CD4-positive, CD25-positive, alpha-beta regulatory T cell (primary cell): ENCODE data around the gene MAP7D1. TPM values are rescaled to one million over a fixed set of nuclear protein-coding genes. Genes with fewer than 3 reads are reported as not detected.
"Not testable (repeated sequence)": the region's sequence is repeated elsewhere in the genome, so short reads cannot be mapped to it uniquely, and the experiment has no call there.

Source experiments
- ATAC-seq, 2 donors: fragments of 150-1000 bp; cut with Tn5 transposase; one replicate each; pipeline ENCODE4 v1.10.0; 2021; ENCODE audit warnings: low read depth in 2 of 2, moderate number of reproducible peaks in 2 of 2, moderate library complexity in 1 of 2
- DNase-seq, 3 donors: peaks; one replicate each; pipeline versions ENCODE4 v3.0.0 to v3.0.0-alpha.2; 2012 to 2022; ENCODE audit warnings: mixed read lengths in 1 of 3
- H3K27ac ChIP-seq: one replicate; pipeline ENCODE4 v1.7.0; 2013; ENCODE audit warnings: mild to moderate bottlenecking, low read length; ENCODE audit not compliant: insufficient read depth, poor library complexity, severe bottlenecking
- H3K27me3 ChIP-seq: one replicate; pipeline ENCODE4 v1.7.0; 2013; ENCODE audit warnings: low read length; ENCODE audit not compliant: control insufficient read depth, insufficient read depth
- H3K36me3 ChIP-seq: one replicate; pipeline ENCODE4 v1.7.0; 2013; ENCODE audit warnings: mild to moderate bottlenecking, low read length, moderate library complexity; ENCODE audit not compliant: control insufficient read depth, insufficient read depth
- H3K4me1 ChIP-seq: 2 replicates; pipeline ENCODE4 v1.7.0; 2013; ENCODE audit warnings: mild to moderate bottlenecking, low read length; ENCODE audit not compliant: insufficient read depth, control insufficient read depth, poor library complexity, severe bottlenecking
- H3K4me3 ChIP-seq: one replicate; pipeline ENCODE4 v1.7.0; 2013; ENCODE audit warnings: low read depth, mild to moderate bottlenecking, low read length, moderate library complexity
- H3K9me3 ChIP-seq, 2 experiments: 1 replicate in 1 of 2; 2 replicates in 1 of 2; pipeline ENCODE4 v1.7.0; 2013; ENCODE audit warnings: low read length in 2 of 2, mild to moderate bottlenecking in 1 of 2, moderate library complexity in 1 of 2; ENCODE audit not compliant: control insufficient read depth in 2 of 2
- H3K27ac Mint-ChIP-seq, 3 donors: one replicate each; pipeline ENCODE4 v1.8.0; 2020 to 2022; ENCODE audit warnings: mild to moderate bottlenecking in 3 of 3, mixed read lengths in 3 of 3, moderate library complexity in 2 of 3
- H3K27me3 Mint-ChIP-seq: one replicate; pipeline ENCODE4 v1.8.0; 2022; ENCODE audit warnings: mild to moderate bottlenecking, mixed read lengths
- H3K36me3 Mint-ChIP-seq: one replicate; pipeline ENCODE4 v1.8.0; 2020; ENCODE audit warnings: mixed read lengths
- H3K4me1 Mint-ChIP-seq, 4 donors: one replicate each; pipeline ENCODE4 v1.8.0; 2020 to 2022; ENCODE audit warnings: mixed read lengths in 4 of 4, mild to moderate bottlenecking in 1 of 4
- H3K4me3 Mint-ChIP-seq, 4 donors: one replicate each; pipeline ENCODE4 v1.8.0; 2020 to 2022; ENCODE audit warnings: mild to moderate bottlenecking in 4 of 4, mixed read lengths in 4 of 4, moderate library complexity in 3 of 4
- H3K9me3 Mint-ChIP-seq, 7 donors: one replicate each; pipeline ENCODE4 v1.8.0; 2020 to 2022; ENCODE audit warnings: mixed read lengths in 7 of 7, mild to moderate bottlenecking in 3 of 7, moderate library complexity in 2 of 7
- polyA plus RNA-seq, 4 donors: library from polyadenylated mRNA; unstranded; fragments of 300-500 nt; fragmentation: Illumina TruSeq; gene quantifications; one replicate each; pipeline ENCODE4 v1.2.3, GENCODE V29; 2021
- total RNA-seq: library from RNA; stranded (reverse); gene quantifications from one replicate; pipeline ENCODE4 v1.2.3, GENCODE V29; 2022

MAP7D1 gene
- total and polyA plus RNA-seq, 5 donors from 2014 or later, result 10.1 to 178 (median 13.8) TPM

DNA sequence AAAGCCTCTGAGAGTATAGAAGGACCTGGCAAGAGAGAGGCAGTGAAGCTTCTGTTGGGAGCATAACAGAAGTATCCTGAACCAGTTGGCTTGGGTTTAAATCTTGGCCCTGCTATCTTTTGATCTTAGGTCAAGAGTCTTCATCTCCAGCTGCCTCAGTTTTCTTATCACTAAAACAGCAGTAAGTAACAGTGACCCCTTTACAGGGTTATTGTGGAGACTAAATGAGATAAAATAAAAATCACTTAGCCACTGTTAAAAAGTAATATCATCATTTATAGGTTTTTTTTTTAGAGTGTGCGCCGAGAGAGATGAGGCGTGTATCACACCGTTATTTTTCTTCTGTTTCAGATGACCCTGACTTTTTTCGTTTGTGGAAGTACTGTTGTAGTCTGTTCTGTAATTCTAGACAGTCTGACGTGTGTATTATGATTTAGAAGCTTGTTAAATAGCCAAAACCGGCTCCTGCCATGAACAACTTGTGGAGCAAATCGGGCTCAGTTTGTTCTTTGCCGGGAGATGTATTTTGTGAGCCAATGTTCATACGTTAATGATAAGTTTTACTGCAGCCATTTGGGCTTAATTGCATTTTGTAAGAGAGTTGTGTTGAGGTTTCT, 69.4 kb downstream of the MAP7D1 start:
- peaks cover 14% of the 10 kb centered on the region for H3K36me3 ChIP-seq
- peak overlapping the region; percentile 89 for H3K4me3 ChIP-seq
- peaks cover 48% of the 10 kb centered on the region for H3K4me1 ChIP-seq
- Mint-ChIP-seq H3K4me1 (peaks cover 20 to 46% (median 24%) of the 10 kb centered on the region in 4 donors), H3K4me3 (peak overlapping the region; percentile 96 to 98 (median 98)), H3K27me3 (no peaks in the 10 kb centered on the region), H3K36me3 (peaks cover 16% of the 10 kb centered on the region), H3K9me3 (peaks cover 0 to 3% (median 0%) of the 10 kb centered on the region in 7 donors), H3K27ac (peak overlapping the region; percentile 99 to 100 (median 99))
- no peaks in the 10 kb centered on the region for H3K9me3 ChIP-seq
- no peaks in the 10 kb centered on the region for H3K27me3 ChIP-seq
- DNase-seq (no peak), ATAC-seq (no peak)
- peak overlapping the region; percentile 99 for H3K27ac ChIP-seq

DNA sequence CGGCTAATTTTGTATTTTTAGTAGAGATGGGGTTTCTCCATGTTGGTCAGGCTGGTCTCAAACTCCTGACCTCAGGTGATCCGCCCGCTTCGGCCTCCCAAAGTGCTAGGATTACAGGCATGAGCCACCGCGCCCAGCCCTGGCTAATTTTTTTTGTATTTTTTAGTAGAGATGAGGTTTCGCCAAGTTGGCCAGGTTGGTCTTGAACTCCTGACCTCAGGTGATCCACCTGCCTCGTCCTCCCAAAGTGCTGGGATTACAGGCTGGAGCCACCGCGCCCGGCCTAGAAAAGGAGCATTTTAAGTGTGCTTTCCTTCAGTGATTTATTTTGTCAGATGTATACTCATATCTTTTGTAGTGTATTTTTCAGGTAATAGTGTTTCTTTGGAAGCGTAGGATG, 74.3 kb downstream of the MAP7D1 start:
- not testable (repeated sequence) for H3K9me3 Mint-ChIP-seq, H3K27me3 Mint-ChIP-seq, H3K4me3 ChIP-seq, H3K27ac ChIP-seq, H3K9me3 ChIP-seq, H3K27me3 ChIP-seq, H3K27ac Mint-ChIP-seq, H3K4me3 Mint-ChIP-seq, DNase-seq, ATAC-seq
- Histone ChIP-seq H3K36me3 (peaks cover 42% of the 10 kb centered on the region), H3K4me1 (peaks cover 56% of the 10 kb centered on the region)
- Mint-ChIP-seq H3K4me1 (peaks cover 33 to 71% (median 48%) of the 10 kb centered on the region in 4 donors), H3K36me3 (peaks cover 32% of the 10 kb centered on the region)

Other genes starting within 250 kb of the MAP7D1 start
- gene AGO3, start 225.1 kb upstream of the MAP7D1 start, total RNA-seq, result 36.7 TPM
- 10 to 100 TPM in 1 of 4 donors, 1 to 10 TPM in 3; 8.1 to 12.7 (median 9.6) TPM for gene AGO3, start 225.1 kb upstream of the MAP7D1 start, polyA plus RNA-seq
- gene TEKT2, start 72.1 kb upstream of the MAP7D1 start, total RNA-seq, result 0.81 TPM
- not detected for gene TEKT2, start 72.1 kb upstream of the MAP7D1 start, polyA plus RNA-seq
- 20.6 TPM for gene ADPRS, start 67.3 kb upstream of the MAP7D1 start, total RNA-seq
- gene ADPRS, start 67.3 kb upstream of the MAP7D1 start, polyA plus RNA-seq, result 10 to 100 TPM; 21.4 to 41.6 (median 28.4) TPM
- not detected for gene COL8A2, start 30.9 kb upstream of the MAP7D1 start, total RNA-seq
- gene COL8A2, start 30.9 kb upstream of the MAP7D1 start, polyA plus RNA-seq, result under 1 TPM in 1 of 4 donors, not detected in 3; 0.03 TPM
- gene TRAPPC3, start 6.7 kb upstream of the MAP7D1 start, total RNA-seq, result 45.6 TPM
- 100 to 1,000 TPM; 112 to 137 (median 126) TPM for gene TRAPPC3, start 6.7 kb upstream of the MAP7D1 start, polyA plus RNA-seq
- gene THRAP3, start 68.3 kb downstream of the MAP7D1 start, total RNA-seq, result 84.4 TPM
- 10 to 100 TPM; 62.5 to 73.7 (median 68.2) TPM for gene THRAP3, start 68.3 kb downstream of the MAP7D1 start, polyA plus RNA-seq
- 3.2 TPM for gene SH3D21, start 150.2 kb downstream of the MAP7D1 start, total RNA-seq
- under 1 TPM; 0.26 to 0.42 (median 0.33) TPM for gene SH3D21, start 150.2 kb downstream of the MAP7D1 start, polyA plus RNA-seq
- gene EVA1B, start 167.5 kb downstream of the MAP7D1 start, total RNA-seq, result 12.7 TPM
- 10 to 100 TPM in 3 of 4 donors, 1 to 10 TPM in 1; 8.7 to 18.0 (median 12.9) TPM for gene EVA1B, start 167.5 kb downstream of the MAP7D1 start, polyA plus RNA-seq
- 30.1 TPM for gene STK40, start 229.8 kb downstream of the MAP7D1 start, total RNA-seq
- 10 to 100 TPM; 27.1 to 36.4 (median 30.3) TPM for gene STK40, start 229.8 kb downstream of the MAP7D1 start, polyA plus RNA-seq
- gene LSM10, start 241.7 kb downstream of the MAP7D1 start, total RNA-seq, result 33.8 TPM
- 100 to 1,000 TPM; 142 to 153 (median 145) TPM for gene LSM10, start 241.7 kb downstream of the MAP7D1 start, polyA plus RNA-seq